ENCODE measurements around the gene SCYGR5. TPM values are rescaled to one million over a fixed set of nuclear protein-coding genes. Genes with fewer than 3 reads are reported as not detected.
A peak's percentile ranks its signal among the peaks of the same experiment; 100 is the strongest.

SCYGR5 gene
- total RNA-seq, 2 donors from 2014 or later: not detected

- intact Hi-C loops (cut with DNase I): no loop called here
- no peak overlapping the region for H3K4me3 ChIP-seq
- WGBS, 2 donors: 32% methylated on average over 2 of the region's 2 CpGs
- DNase-seq (no peak), ATAC-seq (no peak)
- no peaks in the 10 kb centered on the region for H3K4me1 ChIP-seq
- no peaks in the 10 kb centered on the region for H3K9me3 ChIP-seq
- no peaks in the 10 kb centered on the region for H3K27me3 ChIP-seq
- H3K27ac ChIP-seq: no peak overlapping the region
- TF ChIP-seq POLR2A (IDR thresholded peaks at IDR 0.05) (no peak), CTCF (IDR thresholded peaks at IDR 0.05) (no peak)
- H3K36me3 ChIP-seq (replicated peaks in 1 of 2; ENCODE audit: insufficient read depth in 1 of 2, low read depth in 2 of 2): no peaks in the 10 kb centered on the region
Observed at GRCh38 chr2:227642656-227643055, 23.9 kb upstream of the SCYGR5 start.

DNA sequence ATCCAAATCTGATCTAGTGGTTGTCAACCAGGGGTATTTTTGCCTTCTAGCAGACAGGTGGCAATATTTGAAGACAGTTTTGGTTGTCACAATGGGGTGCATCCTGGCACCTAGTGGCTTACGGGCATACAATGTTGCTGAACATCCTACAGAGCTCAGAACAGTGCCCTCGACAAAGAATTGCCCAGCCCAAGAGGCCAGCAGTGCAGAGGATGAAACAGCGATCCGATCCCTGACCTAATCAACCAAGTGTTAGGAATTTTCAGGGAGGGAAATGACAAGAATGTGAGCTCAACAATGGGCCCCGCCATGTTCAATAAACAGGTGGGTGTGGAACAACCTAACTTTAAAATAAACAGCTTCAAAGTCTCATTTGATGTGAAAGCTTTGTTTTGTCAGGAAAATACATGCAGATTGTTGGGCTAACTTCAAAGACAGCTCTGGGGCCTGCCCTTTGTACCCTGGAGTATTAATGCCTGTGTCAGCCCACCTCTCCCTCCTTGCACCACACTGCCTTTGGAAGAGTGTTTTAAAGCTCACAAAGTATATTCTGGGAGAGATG lies 22.5 kb upstream of the SCYGR5 start:
- no peaks in the 10 kb centered on the region for H3K36me3 ChIP-seq (replicated peaks in 1 of 2; ENCODE audit: insufficient read depth in 1 of 2, low read depth in 2 of 2)
- H3K4me1 ChIP-seq: no peaks in the 10 kb centered on the region
- WGBS, 2 donors: 68 to 80% methylated on average over 3 to 5 of the region's 5 CpGs
- no peak overlapping the region for H3K4me3 ChIP-seq
- no peaks in the 10 kb centered on the region for H3K27me3 ChIP-seq
- intact Hi-C loops (cut with DNase I): no loop called here
- no peak for TF ChIP-seq POLR2A (IDR thresholded peaks at IDR 0.05)
- TF ChIP-seq CTCF (IDR thresholded peaks at IDR 0.05): no peak
- no peak overlapping the region for H3K27ac ChIP-seq
- H3K9me3 ChIP-seq: no peaks in the 10 kb centered on the region
- no peak for ATAC-seq
- no peak for DNase-seq

DNA sequence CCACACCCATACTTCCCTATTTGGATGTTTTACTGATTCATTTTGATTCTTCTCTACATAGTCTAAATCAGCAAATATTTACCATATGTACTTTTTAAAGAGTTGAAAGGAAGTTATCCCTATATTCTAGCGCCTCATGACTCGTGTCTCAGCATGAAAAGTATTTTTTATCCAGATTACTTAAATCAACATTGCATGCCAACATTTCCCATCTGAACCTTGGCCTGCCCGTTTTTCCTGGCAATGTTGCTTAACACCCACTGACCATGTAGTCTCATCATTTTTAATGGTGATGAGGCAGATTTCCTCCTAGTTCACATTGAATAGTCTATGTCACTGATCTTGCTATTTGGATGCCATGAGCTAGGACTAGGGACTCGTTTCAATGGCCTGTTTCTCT lies 13.2 kb upstream of the SCYGR5 start:
- Histone ChIP-seq H3K36me3 (replicated peaks in 1 of 2; ENCODE audit: insufficient read depth in 1 of 2, low read depth in 2 of 2) (no peaks in the 10 kb centered on the region), H3K27me3 (no peaks in the 10 kb centered on the region), H3K4me1 (no peaks in the 10 kb centered on the region), H3K4me3 (no peak overlapping the region), H3K27ac (no peak overlapping the region), H3K9me3 (no peaks in the 10 kb centered on the region)
- DNase-seq: no peak
- no peak for ATAC-seq
- no peak for TF ChIP-seq CTCF (IDR thresholded peaks at IDR 0.05)
- no peak for TF ChIP-seq POLR2A (IDR thresholded peaks at IDR 0.05)
- WGBS, 2 donors: 16 to 36% methylated on average over 4 of the region's 4 CpGs
- intact Hi-C loops (cut with DNase I): no loop called here

GRCh38 chr2:227654426-227654825 lies 12.2 kb upstream of the SCYGR5 start:
- Histone ChIP-seq H3K4me3 (no peak overlapping the region), H3K27ac (no peak overlapping the region), H3K4me1 (no peaks in the 10 kb centered on the region), H3K27me3 (no peaks in the 10 kb centered on the region), H3K9me3 (no peaks in the 10 kb centered on the region), H3K36me3 (replicated peaks in 1 of 2; ENCODE audit: insufficient read depth in 1 of 2, low read depth in 2 of 2) (no peaks in the 10 kb centered on the region)
- DNase-seq: no peak
- 28 to 41% methylated on average over 1 of the region's 1 CpG for WGBS, 2 donors
- intact Hi-C loops (cut with DNase I): no loop called here
- TF ChIP-seq CTCF (IDR thresholded peaks at IDR 0.05) (no peak), POLR2A (IDR thresholded peaks at IDR 0.05) (no peak)
- ATAC-seq: no peak

- TF ChIP-seq POLR2A (IDR thresholded peaks at IDR 0.05) (no peak), CTCF (IDR thresholded peaks at IDR 0.05) (no peak)
- 42 to 73% methylated on average over 1 of the region's 1 CpG for WGBS, 2 donors
- intact Hi-C loops (cut with DNase I): no loop called here
- peak in 1 of 4 donors; percentile 18 for DNase-seq
- H3K4me3 ChIP-seq: no peak overlapping the region
- no peaks in the 10 kb centered on the region for H3K9me3 ChIP-seq
- H3K27me3 ChIP-seq: no peaks in the 10 kb centered on the region
- no peaks in the 10 kb centered on the region for H3K4me1 ChIP-seq
- H3K27ac ChIP-seq: no peak overlapping the region
- no peaks in the 10 kb centered on the region for H3K36me3 ChIP-seq (replicated peaks in 1 of 2; ENCODE audit: insufficient read depth in 1 of 2, low read depth in 2 of 2)
- ATAC-seq: peak; percentile 36
Observed at GRCh38 chr2:227655454-227655853, 11.2 kb upstream of the SCYGR5 start.

Data from body of pancreas (tissue), 4 donors.